OCI-LY1 (cell line): ENCODE measurements around the gene ENG.

Source experiments
- CTCF ChIP-seq: fragments of 200-600 bp; sonication (generic), shearing (Covaris generic); IDR thresholded peaks from 2 replicates; pipeline ENCODE4 v1.5.1; 2017; ENCODE audit warnings: mild to moderate bottlenecking, antibody characterized with exemption, low read length, moderate library complexity, mixed read lengths
- EZH2 ChIP-seq: fragments of 200-600 bp; sonication (generic), shearing (Covaris generic); IDR thresholded peaks from 2 replicates; pipeline ENCODE4 v1.8.0; 2017; ENCODE audit warnings: borderline replicate concordance, mixed run types, mild to moderate bottlenecking, antibody characterized with exemption, low read length, moderate library complexity, mixed read lengths

- no peak for TF ChIP-seq CTCF
- no peak for TF ChIP-seq EZH2
Observed at GRCh38 chr9:127816362-127816725, 38.1 kb downstream of the ENG start.
